CD4-positive, alpha-beta T cell treated with Interleukin-10 for 1 hour (primary cell): ENCODE measurements around the gene GTF3C6.
"Not testable (repeated sequence)": the region's sequence is repeated elsewhere in the genome, so short reads cannot be mapped to it uniquely, and the experiment has no call there.

Source experiments
- DNase-seq: peaks from one replicate; pipeline ENCODE4 v3.0.0-alpha.2; 2020

Gene GTF3C6

GRCh38 chr6:110958329-110959192 is at the start of gene GTF3C6:
GTF3C6 (plus strand) TSS chr6:110958706; CDS start chr6:110958770, 64 bp downstream.
- peak; percentile 94 for DNase-seq

- no peak for DNase-seq
Measured at GRCh38 chr6:110930781-110931180, 27.7 kb upstream of the GTF3C6 start.

GRCh38 chr6:110933912-110934311 is 24.6 kb upstream of the GTF3C6 start:
- DNase-seq, result no peak

- no peak for DNase-seq
Measured at GRCh38 chr6:110934381-110934898, 24.1 kb upstream of the GTF3C6 start.

GRCh38 chr6:110935171-110935570 is 23.3 kb upstream of the GTF3C6 start:
- no peak for DNase-seq

GRCh38 chr6:110938171-110938570 is 20.3 kb upstream of the GTF3C6 start:
- no peak for DNase-seq

GRCh38 chr6:110939429-110940200 is 18.9 kb upstream of the GTF3C6 start:
- DNase-seq, result no peak

- peak; percentile 38 for DNase-seq
Measured at GRCh38 chr6:110944681-110945151, 13.8 kb upstream of the GTF3C6 start.

- DNase-seq, result no peak
Measured at GRCh38 chr6:110946498-110946897, 12.0 kb upstream of the GTF3C6 start.

GRCh38 chr6:110949679-110950285 is 8.7 kb upstream of the GTF3C6 start:
- peak; percentile 61 for DNase-seq

GRCh38 chr6:110950440-110950839 is 8.1 kb upstream of the GTF3C6 start:
- no peak for DNase-seq

- no peak for DNase-seq
Measured at GRCh38 chr6:110951008-110951407, 7.5 kb upstream of the GTF3C6 start.

- no peak for DNase-seq
Measured at GRCh38 chr6:110951986-110952794, 6.3 kb upstream of the GTF3C6 start.

GRCh38 chr6:110953633-110954303 is 4.7 kb upstream of the GTF3C6 start:
- no peak for DNase-seq

GRCh38 chr6:110960014-110960390 is 1.5 kb downstream of the GTF3C6 start:
- DNase-seq, result no peak

- DNase-seq, result not testable (repeated sequence)
Measured at GRCh38 chr6:110962636-110963035, 4.1 kb downstream of the GTF3C6 start.

- DNase-seq, result no peak
Measured at GRCh38 chr6:110965629-110966229, 7.2 kb downstream of the GTF3C6 start.

GRCh38 chr6:110968661-110969060 is 10.2 kb downstream of the GTF3C6 start:
- DNase-seq, result not testable (repeated sequence)

- no peak for DNase-seq
Measured at GRCh38 chr6:110971468-110971867, 13.0 kb downstream of the GTF3C6 start.

GRCh38 chr6:110976575-110976974 is 18.1 kb downstream of the GTF3C6 start:
- DNase-seq, result no peak

- DNase-seq, result no peak
Measured at GRCh38 chr6:110979565-110980101, 21.1 kb downstream of the GTF3C6 start.
